B cell (primary cell): Measurements from ENCODE around the gene GPNMB. TPM values are rescaled to one million over a fixed set of nuclear protein-coding genes. Genes with fewer than 3 reads are reported as not detected.

Experiments used
- ATAC-seq: fragments of 200-7000 bp; cut with Tn5 transposase; one replicate; pipeline ENCODE4 v1.10.0; 2021; ENCODE audit warnings: low read depth, mild to moderate bottlenecking, moderate number of reproducible peaks, moderate library complexity
- CTCF ChIA-PET: fragments of 350-600 bp; sonication (Branson Sonifier 250); formaldehyde crosslinking; loops from one replicate; lab custom pipeline; 2021; ENCODE audit warnings: antibody characterized with exemption, inconsistent platforms; lab: Charles Lee
- POLR2A ChIA-PET: fragments of 350-600 bp; sonication (Branson Sonifier 250); formaldehyde crosslinking; loops from one replicate; lab custom pipeline; 2021; ENCODE audit warnings: antibody characterized with exemption; lab: Charles Lee
- DNase-seq: peaks from one replicate; pipeline ENCODE4 v3.0.0; 2013
- H2AFZ ChIP-seq: 2 replicates; pipeline ENCODE4 v1.6.1; 2012; ENCODE audit warnings: mild to moderate bottlenecking, low read depth, low read length; ENCODE audit not compliant: insufficient read depth, poor library complexity, severe bottlenecking
- H3K27ac ChIP-seq, 2 donors: 1 replicate in 1 of 2; 2 replicates in 1 of 2; pipeline ENCODE4 v1.5.1; 2012 to 2013; ENCODE audit warnings: low read length in 2 of 2, mild to moderate bottlenecking in 2 of 2, moderate library complexity in 1 of 2
- H3K27me3 ChIP-seq, 4 experiments: fragments of 200-600 bp in 1 of 4; sonication (generic) in 1 of 4; replicated peaks in 1 of 4; 1 replicate in 2 of 4; 2 replicates in 2 of 4; pipeline versions ENCODE4 v1.6.1 to v1.7.0; 2013 to 2016; ENCODE audit warnings: low read length in 3 of 4, mild to moderate bottlenecking in 2 of 4, mixed read lengths in 1 of 4, moderate library complexity in 1 of 4; ENCODE audit not compliant: insufficient read depth in 4 of 4, control insufficient read depth in 3 of 4; ENCODE audit errors: control extremely low read depth in 1 of 4
- H3K36me3 ChIP-seq, 2 experiments: replicated peaks in 1 of 2; 1 replicate in 1 of 2; 2 replicates in 1 of 2; pipeline versions ENCODE4 v1.6.1 to v1.7.1; 2013; ENCODE audit warnings: low read length in 1 of 2; ENCODE audit not compliant: insufficient read depth in 2 of 2, control insufficient read depth in 1 of 2; ENCODE audit errors: control extremely low read depth in 1 of 2, extremely low read depth in 1 of 2
- H3K4me1 ChIP-seq, 2 donors: fragments of 200-600 bp in 1 of 2; sonication (generic) in 1 of 2; 1 replicate in 1 of 2; 2 replicates in 1 of 2; pipeline versions ENCODE4 v1.5.1 to v1.6.1; 2013 to 2017; ENCODE audit warnings: low read length in 2 of 2; ENCODE audit not compliant: control insufficient read depth in 2 of 2, insufficient read depth in 2 of 2
- H3K4me2 ChIP-seq: replicated peaks from 2 replicates; pipeline ENCODE3; 2012; ENCODE audit warnings: mild to moderate bottlenecking, low read depth, low read length; ENCODE audit not compliant: poor library complexity, severe bottlenecking
- H3K4me3 ChIP-seq, 5 experiments: fragments of 200-600 bp in 1 of 5; sonication (generic) in 1 of 5; 1 replicate in 3 of 5; 2 replicates in 2 of 5; pipeline versions ENCODE4 v1.5.1 to v1.7.0; 2011 to 2016; ENCODE audit warnings: low read length in 4 of 5, mild to moderate bottlenecking in 4 of 5, low read depth in 2 of 5, control low read depth in 1 of 5, moderate library complexity in 1 of 5; ENCODE audit not compliant: insufficient read depth in 1 of 5; ENCODE audit errors: control extremely low read depth in 1 of 5, extremely low read depth in 1 of 5
- H3K79me2 ChIP-seq: fragments of 200-600 bp; sonication (generic); one replicate; pipeline ENCODE4 v1.6.0; 2016; ENCODE audit warnings: low read length; ENCODE audit not compliant: control insufficient read depth, insufficient read depth
- H3K9ac ChIP-seq: fragments of 200-600 bp; sonication (generic); 2 replicates; pipeline ENCODE4 v1.6.1; 2017; ENCODE audit warnings: mild to moderate bottlenecking, low read length, moderate library complexity
- H3K9me3 ChIP-seq, 3 donors: one replicate each; pipeline versions ENCODE4 v1.6.1 to v1.7.1; 2013; ENCODE audit warnings: low read length in 2 of 3; ENCODE audit not compliant: control insufficient read depth in 2 of 3, insufficient read depth in 1 of 3; ENCODE audit errors: control extremely low read depth in 1 of 3
- H4K20me1 ChIP-seq: 2 replicates; pipeline ENCODE4 v1.6.0; 2012; ENCODE audit warnings: mild to moderate bottlenecking, low read length; ENCODE audit not compliant: insufficient read depth, control insufficient read depth, poor library complexity, severe bottlenecking
- H3K27ac Mint-ChIP-seq: one replicate; pipeline ENCODE4 v1.8.0; 2021; ENCODE audit warnings: mixed read lengths
- H3K27me3 Mint-ChIP-seq: one replicate; pipeline ENCODE4 v1.8.0; 2021; ENCODE audit warnings: mixed read lengths
- H3K4me1 Mint-ChIP-seq: one replicate; pipeline ENCODE4 v1.8.0; 2021; ENCODE audit warnings: mixed read lengths
- H3K4me3 Mint-ChIP-seq: one replicate; pipeline ENCODE4 v1.8.0; 2021; ENCODE audit warnings: mixed read lengths
- H3K9me3 Mint-ChIP-seq: one replicate; pipeline ENCODE4 v1.8.0; 2022; ENCODE audit warnings: mixed read lengths; ENCODE audit not compliant: insufficient read depth
- EZH2 ChIP-seq: IDR thresholded peaks from 2 replicates; pipeline ENCODE4 v1.6.1; 2012; ENCODE audit warnings: borderline replicate concordance, low read depth, mild to moderate bottlenecking, moderate library complexity, low read length; ENCODE audit not compliant: insufficient read depth, poor library complexity, severe bottlenecking
- WGBS: methylation state at CpG from one replicate; pipeline ENCODE4 v1.1.5; 2013; ENCODE audit warnings: missing lambda C conversion rate; ENCODE audit not compliant: insufficient coverage; 5-methylcytosine and 5-hydroxymethylcytosine counted together
- intact Hi-C: fragments of 100-400 bp; cut with micrococcal nuclease; formaldehyde crosslinking; loops from one replicate; pipeline ENCODE4 v1.10.0; 2022
- polyA plus RNA-seq: library from polyadenylated mRNA; depleted of rRNA; stranded (reverse); fragments of >200 nt; gene quantifications from 2 replicates; pipeline ENCODE4 v1.2.3, GENCODE V29; 2012
- total RNA-seq, 2 donors: library from RNA; stranded (reverse); fragments of 120-200 nt in 1 of 2; gene quantifications; 1 replicate in 1 of 2; 2 replicates in 1 of 2; pipeline versions ENCODE4 v1.2.3 to v1.2.4, GENCODE V29; 2013 to 2022
- TF ChIP-seq, protein P1 (sequence below): fragments of 200-600 bp; IDR thresholded peaks from one replicate; pipeline ENCODE4 v1.8.0; 2022; ENCODE audit warnings: antibody characterized with exemption, mild to moderate bottlenecking

The GPNMB gene
- total and polyA plus RNA-seq, 2 donors (not counting 1 experiment from before 2014, with no cell fraction given): 2.6 TPM; not detected in 1

GRCh38 chr7:23299770-23300300, 53.3 kb downstream of the GPNMB start:
- Histone ChIP-seq H3K79me2 (peaks cover 67% of the 10 kb centered on the region), H3K9ac (peak overlapping the region; percentile 87), H3K27ac (peak overlapping the region; percentile 62 to 86), H3K4me1 (peaks cover 16 to 23% of the 10 kb centered on the region in 2 donors), H2AFZ (peak overlapping the region; percentile 85), H3K27me3 (peaks cover 0 to 6% (median 0%) of the 10 kb centered on the region in 4 experiments), H3K4me2 (peak overlapping the region; percentile 82), H4K20me1 (peaks cover 7% of the 10 kb centered on the region), H3K4me3 (peak overlapping the region; percentile 70 to 95 (median 86)), H3K36me3 (peaks cover 0 to 10% of the 10 kb centered on the region in 2 experiments), H3K9me3 (no peaks in the 10 kb centered on the region)
- Mint-ChIP-seq H3K9me3 (no peaks in the 10 kb centered on the region), H3K4me3 (peak overlapping the region; percentile 87), H3K27me3 (no peaks in the 10 kb centered on the region), H3K4me1 (peaks cover 46% of the 10 kb centered on the region), H3K27ac (peak overlapping the region; percentile 94)
- TF ChIP-seq, protein P1, sequence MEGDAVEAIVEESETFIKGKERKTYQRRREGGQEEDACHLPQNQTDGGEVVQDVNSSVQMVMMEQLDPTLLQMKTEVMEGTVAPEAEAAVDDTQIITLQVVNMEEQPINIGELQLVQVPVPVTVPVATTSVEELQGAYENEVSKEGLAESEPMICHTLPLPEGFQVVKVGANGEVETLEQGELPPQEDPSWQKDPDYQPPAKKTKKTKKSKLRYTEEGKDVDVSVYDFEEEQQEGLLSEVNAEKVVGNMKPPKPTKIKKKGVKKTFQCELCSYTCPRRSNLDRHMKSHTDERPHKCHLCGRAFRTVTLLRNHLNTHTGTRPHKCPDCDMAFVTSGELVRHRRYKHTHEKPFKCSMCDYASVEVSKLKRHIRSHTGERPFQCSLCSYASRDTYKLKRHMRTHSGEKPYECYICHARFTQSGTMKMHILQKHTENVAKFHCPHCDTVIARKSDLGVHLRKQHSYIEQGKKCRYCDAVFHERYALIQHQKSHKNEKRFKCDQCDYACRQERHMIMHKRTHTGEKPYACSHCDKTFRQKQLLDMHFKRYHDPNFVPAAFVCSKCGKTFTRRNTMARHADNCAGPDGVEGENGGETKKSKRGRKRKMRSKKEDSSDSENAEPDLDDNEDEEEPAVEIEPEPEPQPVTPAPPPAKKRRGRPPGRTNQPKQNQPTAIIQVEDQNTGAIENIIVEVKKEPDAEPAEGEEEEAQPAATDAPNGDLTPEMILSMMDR: no peak
- no peak for TF ChIP-seq EZH2
- 7% methylated on average over 5 of the region's 12 CpGs for WGBS
- ChIA-PET CTCF (interaction anchor here (4.5 kb wide), 1 partner anchor 28 kb away, joined by 27 read pairs; no protein-coding TSS in a partner anchor), POLR2A (interaction anchor here (0.6 to 1.6 kb wide), 3 partner anchors 46 to 191 kb away, joined by 4 to 5 read pairs (median 5); no protein-coding TSS in a partner anchor)
- ATAC-seq: no peak
- intact Hi-C loops: loop anchor here (1.0 to 5.0 kb wide), 9 partner anchors 23 to 380 kb away; partner anchors contain the start of genes CCDC126, FAM221A, HYCC1 and IGF2BP3
- DNase-seq: no peak

DNA sequence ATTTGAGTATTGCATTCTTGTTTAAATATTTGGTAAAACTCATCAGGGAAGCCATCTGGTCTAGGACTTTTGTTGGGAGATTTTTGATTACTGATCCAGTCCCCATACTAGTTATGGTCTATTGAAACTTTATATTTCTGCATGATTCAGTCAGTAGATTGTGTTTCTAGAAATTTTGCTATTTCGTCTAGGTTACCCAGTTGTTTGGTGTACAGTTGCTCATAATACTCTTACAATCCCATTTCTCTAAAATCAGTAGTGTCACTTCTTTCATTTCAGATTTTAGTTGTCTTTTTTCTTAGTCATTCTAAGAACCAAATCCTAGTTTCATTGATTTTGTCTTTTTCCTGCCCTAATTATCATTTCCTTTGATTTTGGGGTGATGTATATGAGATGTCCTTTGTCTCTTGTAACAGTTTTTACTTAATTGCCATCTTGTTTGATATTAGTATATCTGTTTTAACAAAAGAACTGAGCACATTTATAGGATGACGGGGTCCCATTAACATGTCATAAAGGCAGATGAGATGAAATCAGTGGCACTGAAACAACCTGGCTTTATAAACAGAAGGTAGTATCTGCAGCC, 60.5 kb downstream of the GPNMB start:
- H3K9me3 ChIP-seq: no peaks in the 10 kb centered on the region
- Mint-ChIP-seq H3K4me3 (no peak overlapping the region), H3K9me3 (no peaks in the 10 kb centered on the region), H3K27ac (no peak overlapping the region), H3K27me3 (no peaks in the 10 kb centered on the region), H3K4me1 (peaks cover 36% of the 10 kb centered on the region)
- WGBS: no CpG with 5 or more reads among the region's 2 CpGs
- ChIA-PET CTCF (no interaction called here), POLR2A (no interaction called here)
- peaks cover 6 to 44% of the 10 kb centered on the region in 2 experiments for H3K36me3 ChIP-seq
- peaks cover 2 to 5% of the 10 kb centered on the region in 2 donors for H3K4me1 ChIP-seq
- H2AFZ ChIP-seq: no peak overlapping the region
- H3K27ac ChIP-seq: no peak overlapping the region
- no peak overlapping the region for H3K9ac ChIP-seq
- no peak overlapping the region for H3K4me3 ChIP-seq
- TF ChIP-seq EZH2: no peak
- TF ChIP-seq, protein P1: no peak
- H3K27me3 ChIP-seq: no peaks in the 10 kb centered on the region
- DNase-seq (no peak), ATAC-seq (no peak)
- peaks cover 21% of the 10 kb centered on the region for H4K20me1 ChIP-seq
- no peak overlapping the region for H3K4me2 ChIP-seq
- peaks cover 44% of the 10 kb centered on the region for H3K79me2 ChIP-seq
- intact Hi-C loops: no loop called here
